ENCODE data around the gene SPPL3.

DNA sequence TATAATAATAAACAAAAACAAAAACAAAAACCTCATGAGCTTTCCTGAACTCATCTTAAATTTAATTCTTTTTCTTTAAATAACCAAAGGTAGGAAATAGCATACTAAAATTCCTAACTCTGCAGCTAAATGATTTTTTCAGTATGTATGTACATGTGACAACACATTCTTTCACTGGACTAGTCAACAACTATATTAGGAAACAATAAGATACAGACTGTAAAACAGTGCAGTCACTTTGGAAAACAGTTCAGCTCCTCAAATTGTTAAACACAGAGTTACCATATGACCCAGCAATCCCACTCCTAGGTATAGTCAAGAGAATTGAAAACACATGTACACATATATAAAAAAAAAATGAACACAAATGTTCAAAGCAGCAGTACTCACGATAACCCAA is 64.7 kb downstream of the SPPL3 start:
- TF ChIP-seq, protein P1, sequence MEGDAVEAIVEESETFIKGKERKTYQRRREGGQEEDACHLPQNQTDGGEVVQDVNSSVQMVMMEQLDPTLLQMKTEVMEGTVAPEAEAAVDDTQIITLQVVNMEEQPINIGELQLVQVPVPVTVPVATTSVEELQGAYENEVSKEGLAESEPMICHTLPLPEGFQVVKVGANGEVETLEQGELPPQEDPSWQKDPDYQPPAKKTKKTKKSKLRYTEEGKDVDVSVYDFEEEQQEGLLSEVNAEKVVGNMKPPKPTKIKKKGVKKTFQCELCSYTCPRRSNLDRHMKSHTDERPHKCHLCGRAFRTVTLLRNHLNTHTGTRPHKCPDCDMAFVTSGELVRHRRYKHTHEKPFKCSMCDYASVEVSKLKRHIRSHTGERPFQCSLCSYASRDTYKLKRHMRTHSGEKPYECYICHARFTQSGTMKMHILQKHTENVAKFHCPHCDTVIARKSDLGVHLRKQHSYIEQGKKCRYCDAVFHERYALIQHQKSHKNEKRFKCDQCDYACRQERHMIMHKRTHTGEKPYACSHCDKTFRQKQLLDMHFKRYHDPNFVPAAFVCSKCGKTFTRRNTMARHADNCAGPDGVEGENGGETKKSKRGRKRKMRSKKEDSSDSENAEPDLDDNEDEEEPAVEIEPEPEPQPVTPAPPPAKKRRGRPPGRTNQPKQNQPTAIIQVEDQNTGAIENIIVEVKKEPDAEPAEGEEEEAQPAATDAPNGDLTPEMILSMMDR (IDR thresholded peaks at IDR 0.05; ENCODE audit: low read depth, low read length, poor library complexity, severe bottlenecking): no peak
- TF ChIP-seq EZH2phosphoT487 (IDR thresholded peaks at IDR 0.05; ENCODE audit: borderline replicate concordance, low read length): no peak
